GM18511 (cell line): ENCODE results near the gene TREX2.

Experiments
- ATAC-seq: cut with Tn5 transposase; IDR thresholded peaks from one replicate; pipeline ENCODE4 v1.9.1; 2021; ENCODE audit warnings: mild to moderate bottlenecking, moderate library complexity; ENCODE audit not compliant: unreplicated experiment

Gene TREX2

GRCh38 chrX:153457136-153457825, 11.4 kb upstream of the TREX2 start:
- no peak for ATAC-seq

- ATAC-seq, result no peak
Measured at GRCh38 chrX:153456704-153457103, 10.8 kb upstream of the TREX2 start.

- no peak for ATAC-seq
Measured at GRCh38 chrX:153456161-153456560, 10.3 kb upstream of the TREX2 start.

- ATAC-seq, result no peak
Measured at GRCh38 chrX:153455571-153455970, 9.7 kb upstream of the TREX2 start.

GRCh38 chrX:153454901-153455550, 9.2 kb upstream of the TREX2 start:
- no peak for ATAC-seq

- no peak for ATAC-seq
Measured at GRCh38 chrX:153450949-153451277, 5.1 kb upstream of the TREX2 start.

- ATAC-seq, result no peak
Measured at GRCh38 chrX:153450114-153450948, 4.5 kb upstream of the TREX2 start.

GRCh38 chrX:153449368-153450113, 3.7 kb upstream of the TREX2 start:
- no peak for ATAC-seq

GRCh38 chrX:153448556-153449367, 2.9 kb upstream of the TREX2 start:
- ATAC-seq, result no peak

- ATAC-seq, result no peak
Measured at GRCh38 chrX:153447581-153447960, 1.7 kb upstream of the TREX2 start.

GRCh38 chrX:153446950-153447580, 1.2 kb upstream of the TREX2 start:
- ATAC-seq, result no peak

- ATAC-seq, result no peak
Measured at GRCh38 chrX:153446636-153446936, 730 bp upstream of the TREX2 start.

- ATAC-seq, result no peak
Measured at GRCh38 chrX:153445106-153445855, 575 bp downstream of the TREX2 start.

- no peak for ATAC-seq
Measured at GRCh38 chrX:153444333-153445011, 1.4 kb downstream of the TREX2 start.

- no peak for ATAC-seq
Measured at GRCh38 chrX:153443476-153444332, 2.2 kb downstream of the TREX2 start.

- ATAC-seq, result no peak
Measured at GRCh38 chrX:153442463-153442862, 3.4 kb downstream of the TREX2 start.

GRCh38 chrX:153441981-153442380, 3.9 kb downstream of the TREX2 start:
- ATAC-seq, result no peak

GRCh38 chrX:153441296-153441695, 4.6 kb downstream of the TREX2 start:
- ATAC-seq, result no peak
